Hepatic stellate cell (primary cell): ENCODE measurements around the gene GJD3.
"Not testable (repeated sequence)": the region's sequence is repeated elsewhere in the genome, so short reads cannot be mapped to it uniquely, and the experiment has no call there.

Source experiments
- DNase-seq: peaks from one replicate; pipeline ENCODE4 v3.0.0; 2011; ENCODE audit warnings: low spot score

GJD3 gene, protein sequence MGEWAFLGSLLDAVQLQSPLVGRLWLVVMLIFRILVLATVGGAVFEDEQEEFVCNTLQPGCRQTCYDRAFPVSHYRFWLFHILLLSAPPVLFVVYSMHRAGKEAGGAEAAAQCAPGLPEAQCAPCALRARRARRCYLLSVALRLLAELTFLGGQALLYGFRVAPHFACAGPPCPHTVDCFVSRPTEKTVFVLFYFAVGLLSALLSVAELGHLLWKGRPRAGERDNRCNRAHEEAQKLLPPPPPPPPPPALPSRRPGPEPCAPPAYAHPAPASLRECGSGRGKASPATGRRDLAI

DNA sequence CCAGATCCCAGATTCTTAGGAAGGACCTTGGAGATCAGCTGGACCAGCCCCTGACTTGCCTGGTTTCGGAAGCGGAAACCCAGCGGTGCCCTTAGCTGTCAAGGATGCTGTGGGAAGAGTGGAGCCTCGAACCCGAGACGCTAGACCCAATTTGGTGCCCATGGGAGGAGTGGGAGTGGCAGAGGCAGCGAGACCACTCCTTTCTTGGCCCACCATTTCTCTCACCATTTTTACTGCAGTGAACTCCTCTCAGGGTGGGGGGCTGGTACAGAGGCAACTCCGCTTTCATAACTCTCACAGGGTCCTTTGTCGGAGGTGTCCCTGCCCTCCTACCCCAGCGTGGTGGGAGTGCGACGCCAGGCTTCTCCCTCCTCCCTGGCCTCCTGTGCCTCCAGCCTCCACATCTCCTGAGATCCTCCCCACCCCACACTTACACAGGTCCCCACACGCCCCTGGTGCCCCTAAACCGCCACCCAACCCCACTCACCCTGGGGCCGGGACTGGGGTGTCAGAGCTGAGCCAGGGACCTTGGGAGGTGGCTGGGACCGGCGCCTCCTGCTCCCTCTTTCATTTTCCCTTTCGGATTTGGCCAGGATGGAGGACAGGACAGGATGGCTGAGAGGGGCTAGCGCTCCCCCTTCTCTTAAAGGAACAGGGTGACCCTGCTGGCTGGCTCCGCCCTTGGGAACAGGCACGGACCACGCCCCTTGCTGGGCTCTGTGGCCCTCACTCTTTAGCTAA, at the start of gene GJD3:
Gene GJD3, minus strand, starts transcription at position 617 of the 741 bp plus-strand sequence. CDS start 922 bp downstream, outside the sequence.
- DNase-seq, result peak; percentile 80

DNA sequence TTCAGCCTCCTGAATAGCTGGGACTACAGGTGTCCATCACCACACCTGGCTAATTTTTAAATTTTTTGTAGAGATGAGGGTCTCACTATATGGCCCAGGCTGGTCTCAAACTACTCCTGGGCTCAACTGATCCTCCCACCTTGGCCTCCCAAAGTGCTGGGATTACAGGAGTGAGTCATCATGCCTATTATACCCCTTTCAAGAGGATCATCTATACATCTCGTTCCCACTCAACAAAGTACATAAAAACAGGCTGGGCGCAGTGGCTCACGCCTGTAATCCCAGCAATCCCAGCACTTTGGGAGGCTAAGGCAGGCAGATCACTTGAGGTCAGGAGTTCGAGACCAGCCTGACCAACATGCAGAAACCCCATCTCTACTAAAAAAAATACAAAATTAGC, 49.8 kb upstream of the GJD3 start:
- DNase-seq, result not testable (repeated sequence)

GRCh38 chr17:40412880-40413279, 48.3 kb upstream of the GJD3 start:
- no peak for DNase-seq

DNA sequence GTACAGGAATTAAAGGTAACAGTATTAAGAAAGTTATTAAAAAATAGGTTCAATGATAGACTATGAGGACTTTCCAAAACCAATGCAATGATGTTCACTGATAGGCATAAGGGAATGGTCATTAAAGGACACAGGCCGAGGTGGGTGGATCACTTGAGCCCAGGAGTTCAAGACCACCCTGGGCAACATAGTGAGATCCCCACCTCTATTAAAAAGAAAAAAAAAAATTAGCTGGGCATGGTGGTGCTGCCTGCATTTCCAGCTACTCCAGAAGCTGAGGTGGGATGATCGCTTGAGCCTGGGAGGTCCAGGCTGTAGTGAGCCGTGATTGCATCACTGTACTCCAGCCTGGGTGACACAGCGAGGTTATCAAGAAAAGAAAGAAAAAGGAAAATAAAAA, 47.3 kb upstream of the GJD3 start:
- DNase-seq, result no peak

DNA sequence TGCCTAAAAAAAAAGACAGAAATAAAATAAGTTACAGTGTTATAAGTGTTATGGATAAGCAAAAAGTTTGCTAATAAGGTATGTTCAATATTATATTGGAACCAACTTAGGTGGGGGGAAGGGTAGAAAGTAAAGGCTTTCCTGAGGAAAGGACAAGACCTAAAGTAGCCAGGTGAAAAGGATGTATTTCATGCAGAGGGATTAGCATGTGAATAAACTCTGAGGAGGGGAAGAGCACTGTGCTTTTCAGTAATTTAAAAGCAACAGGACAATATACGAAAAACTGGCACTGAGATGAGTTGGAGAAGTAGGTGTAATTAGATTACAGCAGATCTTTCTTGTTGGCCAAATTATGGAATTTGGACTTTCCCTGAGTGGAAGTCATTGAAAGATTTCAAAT, 45.5 kb upstream of the GJD3 start:
- DNase-seq, result no peak

- DNase-seq, result not testable (repeated sequence)
These were observed 45.0 kb upstream of the GJD3 start for GRCh38 chr17:40409540-40409939.

GRCh38 chr17:40407460-40407859, 42.9 kb upstream of the GJD3 start:
- DNase-seq, result no peak

GRCh38 chr17:40404003-40404402, 39.5 kb upstream of the GJD3 start:
- DNase-seq, result no peak

DNA sequence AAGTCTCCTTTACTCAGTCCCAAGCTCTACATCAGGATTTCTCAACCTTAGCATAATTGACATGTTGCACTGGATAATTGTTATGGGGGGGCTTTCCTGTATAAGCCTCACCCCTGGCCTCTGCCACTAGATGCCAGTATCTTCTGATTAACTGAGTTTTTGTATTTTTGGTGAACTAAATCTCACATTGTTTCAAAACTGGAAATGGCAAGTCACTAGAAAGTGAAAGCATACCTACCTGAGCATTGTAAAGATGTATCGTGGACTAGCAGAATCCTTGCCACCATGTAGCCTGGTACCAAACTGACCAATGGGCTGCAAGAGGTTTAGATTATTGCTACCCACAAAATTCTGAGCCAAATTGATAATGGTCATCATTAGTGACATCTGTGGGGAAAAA, 38.1 kb upstream of the GJD3 start:
- no peak for DNase-seq

GRCh38 chr17:40399185-40399584, 34.6 kb upstream of the GJD3 start:
- DNase-seq, result peak; percentile 29

DNA sequence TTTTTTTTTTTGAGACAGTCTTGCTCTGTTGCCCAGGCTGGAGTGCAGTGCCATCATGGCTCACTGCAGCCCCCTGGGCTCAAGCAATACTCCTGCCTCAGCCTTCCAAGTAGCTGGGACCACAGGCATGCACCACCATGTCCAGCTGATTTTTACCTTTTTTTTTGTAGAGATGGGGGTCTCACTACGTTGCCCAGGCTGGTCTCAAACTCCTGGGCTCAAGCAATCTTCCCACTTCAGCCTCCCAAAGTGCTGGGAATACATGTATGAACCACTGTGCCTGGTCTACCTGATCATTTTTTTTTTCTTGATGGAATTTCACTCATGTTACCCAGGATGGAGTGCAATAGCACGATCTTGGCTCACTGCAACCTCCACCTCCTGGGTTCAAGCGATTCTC, 22.0 kb upstream of the GJD3 start:
- not testable (repeated sequence) for DNase-seq

- no peak for DNase-seq
These were observed 17.7 kb upstream of the GJD3 start for GRCh38 chr17:40382251-40382650.

GRCh38 chr17:40378966-40379365, 14.4 kb upstream of the GJD3 start:
- DNase-seq, result no peak

GRCh38 chr17:40377832-40378231, 13.3 kb upstream of the GJD3 start:
- DNase-seq, result no peak

- DNase-seq, result not testable (repeated sequence)
These were observed 12.0 kb upstream of the GJD3 start for GRCh38 chr17:40376541-40376940.

DNA sequence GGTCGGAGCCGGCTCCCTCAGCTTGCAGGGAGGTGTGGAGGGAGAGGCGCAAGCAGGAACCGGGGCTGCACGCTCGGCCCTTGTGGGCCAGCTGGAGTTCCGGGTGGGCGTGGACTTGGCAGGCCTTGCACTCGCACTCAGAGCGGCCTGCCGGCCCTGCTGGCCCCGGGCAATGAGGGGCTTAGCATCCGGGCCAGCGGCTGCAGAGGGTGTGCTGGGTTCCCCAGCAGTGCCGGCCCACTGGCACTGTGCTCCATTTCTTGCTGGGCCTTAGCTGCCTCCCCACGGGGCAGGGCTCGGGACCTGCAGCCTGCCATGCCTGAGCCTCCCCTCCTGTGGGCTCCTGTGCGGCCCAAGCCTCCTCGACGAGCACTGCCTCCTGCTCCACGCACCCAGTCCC, 11.2 kb upstream of the GJD3 start:
- DNase-seq, result not testable (repeated sequence)

DNA sequence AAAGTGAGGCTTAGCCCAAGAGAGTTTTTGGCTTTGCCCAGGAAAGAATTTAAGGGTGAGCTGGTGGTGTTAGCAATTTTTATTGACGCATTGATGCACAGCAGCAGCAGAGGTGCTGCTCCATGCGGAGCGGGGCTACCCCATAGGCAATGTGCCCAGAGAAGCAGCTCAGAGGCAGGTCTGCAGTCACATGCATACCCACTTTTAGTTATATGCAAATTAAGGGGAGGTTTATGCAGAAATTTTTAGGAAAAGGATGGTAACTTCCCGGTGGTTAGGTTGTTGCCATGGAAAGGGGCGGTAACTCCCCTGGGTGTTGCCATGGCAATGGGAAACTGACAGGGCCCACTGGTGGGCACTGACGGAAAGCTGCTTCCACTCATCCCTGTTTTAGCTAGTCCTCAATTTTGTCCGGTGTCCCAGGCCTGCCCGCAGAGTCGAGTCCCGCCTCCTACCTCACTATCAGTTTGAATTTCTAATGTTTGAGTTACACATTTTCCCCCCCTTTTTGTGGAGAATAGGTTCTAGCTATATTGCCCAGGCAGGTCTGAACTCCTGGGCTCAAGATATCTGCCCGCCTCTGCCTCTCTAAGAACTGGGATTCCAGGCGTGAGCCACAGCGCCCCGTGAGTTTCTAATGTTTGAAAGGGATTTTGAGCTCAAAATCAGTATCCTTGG, 10.4 kb upstream of the GJD3 start:
- no peak for DNase-seq

GRCh38 chr17:40373999-40374398, 9.5 kb upstream of the GJD3 start:
- no peak for DNase-seq

DNA sequence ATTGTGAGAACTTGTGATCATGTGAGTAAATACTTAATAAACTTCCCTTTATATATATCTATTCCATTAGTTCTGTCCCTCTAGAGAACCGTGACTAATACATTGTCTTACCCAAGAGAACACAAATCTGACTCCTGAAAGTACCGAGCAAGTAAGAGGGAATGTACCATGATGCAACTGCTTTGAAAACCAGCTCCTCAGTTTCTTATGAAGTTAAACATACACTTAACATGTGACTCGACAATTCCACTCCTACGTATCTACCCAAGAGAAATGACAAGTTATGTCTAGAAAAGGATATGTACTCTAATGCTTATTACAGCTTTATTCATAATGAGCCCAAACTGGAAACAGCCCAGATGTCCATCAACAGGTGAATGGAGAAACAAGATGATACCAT, 8.8 kb upstream of the GJD3 start:
- DNase-seq, result peak; percentile 16

DNA sequence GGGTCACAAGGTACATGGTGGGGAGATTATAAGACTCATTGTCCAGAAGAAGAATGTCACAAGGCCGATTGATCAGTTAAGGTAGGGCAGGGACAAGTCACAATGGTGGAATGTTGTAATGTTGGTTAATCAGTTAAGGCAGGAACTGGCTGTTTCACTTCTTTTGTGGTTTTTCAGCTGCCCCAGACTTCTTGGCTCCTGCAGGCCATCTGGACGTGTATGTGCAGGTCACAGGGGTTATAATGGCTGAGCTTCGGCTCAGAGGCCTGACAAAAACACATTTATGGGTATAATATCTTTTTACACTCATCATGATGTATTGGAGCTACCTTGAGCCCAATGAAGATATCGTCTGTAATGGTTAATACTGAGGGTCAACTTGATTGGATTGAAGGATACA, 8.1 kb upstream of the GJD3 start:
- DNase-seq, result not testable (repeated sequence)

GRCh38 chr17:40372031-40372430, 7.5 kb upstream of the GJD3 start:
- no peak for DNase-seq

DNA sequence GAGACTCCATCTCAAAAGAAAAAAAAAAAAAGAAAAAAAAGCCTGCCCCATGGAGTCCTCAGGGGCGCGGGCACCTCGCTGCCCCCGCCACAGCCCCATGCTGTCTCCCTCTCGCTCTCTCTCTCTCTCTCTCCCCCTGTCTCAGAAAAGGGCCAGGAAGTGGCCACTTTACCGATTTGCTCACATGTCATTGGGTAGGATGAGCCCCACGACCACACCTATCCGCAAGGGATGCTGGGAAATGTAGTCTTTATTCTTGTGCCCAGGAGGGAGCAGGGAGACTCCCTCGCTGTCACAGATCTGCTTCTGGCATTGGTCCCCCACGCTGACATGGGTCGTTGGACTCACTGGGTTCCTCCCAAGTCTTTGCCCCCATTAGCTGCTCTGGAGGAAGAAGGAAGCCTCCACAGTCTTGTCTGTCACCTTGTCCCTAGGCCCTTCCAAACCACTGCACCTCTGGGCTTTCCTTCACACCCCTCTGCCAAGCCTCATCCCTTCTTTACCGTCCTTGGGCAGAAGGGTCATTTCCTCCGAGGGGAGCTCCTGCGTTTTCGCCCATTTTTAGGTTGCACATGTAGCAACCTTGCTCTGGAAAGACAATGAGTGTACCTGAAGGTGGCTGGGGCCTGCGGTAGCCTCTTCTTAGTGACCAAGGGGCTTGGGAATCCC, 6.9 kb upstream of the GJD3 start:
- DNase-seq, result peak; percentile 22

DNA sequence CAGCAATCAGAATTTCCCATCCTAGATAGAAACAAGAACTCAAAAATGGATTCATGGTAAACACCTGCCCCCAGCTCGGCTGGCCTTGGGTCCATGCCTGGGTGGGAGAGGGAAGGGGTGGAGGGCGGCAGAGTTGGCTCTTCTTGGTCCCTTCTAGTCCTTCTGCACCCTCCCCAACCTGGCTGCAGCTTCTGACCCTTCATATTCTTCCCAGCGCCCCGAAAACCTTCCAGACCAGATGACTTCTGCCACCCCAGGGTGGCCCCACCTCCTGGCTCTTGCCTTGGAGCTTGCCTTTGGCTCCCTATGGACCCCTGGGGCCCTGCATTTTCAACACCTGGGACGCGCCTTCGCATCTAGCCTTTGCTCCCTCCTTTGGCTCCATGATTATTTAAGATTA, 5.4 kb upstream of the GJD3 start:
- DNase-seq, result no peak
